GM12878 (cell line): ENCODE results near the gene UPF1. TPM values are rescaled to one million over a fixed set of nuclear protein-coding genes. Genes with fewer than 3 reads are reported as not detected.

Experiments
- ATF3 ChIP-seq: IDR thresholded peaks from 2 replicates; pipeline ENCODE4 v1.6.1; 2011; ENCODE audit warnings: low read depth, mild to moderate bottlenecking, low read length, moderate library complexity, borderline replicate concordance; ENCODE audit errors: extremely low read depth
- CTCF ChIP-seq, 3 experiments: IDR thresholded peaks in 2 of 3; conservative IDR thresholded peaks in 1 of 3; 2 replicates each; pipeline ENCODE4 v1.5.1; 2011; ENCODE audit warnings: low read depth in 3 of 3, low read length in 3 of 3, mild to moderate bottlenecking in 3 of 3, control low read depth in 2 of 3, moderate library complexity in 2 of 3, inconsistent platforms in 1 of 3, mixed read lengths in 1 of 3; ENCODE audit not compliant: control insufficient read depth in 2 of 3, insufficient read depth in 1 of 3; ENCODE audit errors: extremely low read depth in 1 of 3
- PRDM15 ChIP-seq: fragments of 450-650 bp; formaldehyde crosslinking; IDR thresholded peaks from 2 replicates; pipeline ENCODE4 v1.4.0; 2020; ENCODE audit warnings: mild to moderate bottlenecking, moderate library complexity
- polyA plus RNA-seq, 11 experiments: library from polyadenylated mRNA; depleted of rRNA in 4 of 11; unstranded in 6 of 11; stranded (reverse) in 5 of 11; fragments of >200 nt; fragmentation: Nextera tagmentation in 4 of 11; fragmentation: Illumina TruSeq in 1 of 11; extraction: Ambion mirVana in 4 of 11; extraction: Trizol in 1 of 11; gene quantifications; 1 replicate in 1 of 11; 2 replicates in 10 of 11; pipeline versions ENCODE4 v1.2.1 to v1.2.3, GENCODE V29; 2011 to 2016; ENCODE audit warnings: inconsistent platforms in 2 of 11, missing spikeins in 2 of 11, low read depth in 1 of 11
- total RNA-seq, 4 experiments: library from RNA; depleted of rRNA in 3 of 4; stranded (reverse); fragments of >200 nt in 3 of 4; fragmentation: Illumina TruSeq in 1 of 4; extraction: Trizol in 1 of 4; gene quantifications; 2 replicates each; pipeline versions ENCODE4 v1.2.1 to v1.2.3, GENCODE V29; 2013 to 2021

The UPF1 gene
- total and polyA plus RNA-seq, 10 of the 15 experiments (the other 5 are each of a cell fraction or from before 2014, with no cell fraction given) = 0.58 to 80.9 (median 18.7) TPM

- no peak for TF ChIP-seq ATF3
- no peak for TF ChIP-seq CTCF (IDR thresholded peaks at IDR 0.05 in 2 of 3, conservative IDR thresholded peaks at IDR 0.05 in 1 of 3; ENCODE audit: control insufficient read depth in 2 of 3, extremely low read depth in 1 of 3, insufficient read depth in 1 of 3, low read depth in 3 of 3, low read length in 3 of 3)
- TF ChIP-seq PRDM15 (CRISPR knock-in tag) = no peak
Observed at GRCh38 chr19:18861917-18862316, 30.2 kb downstream of the UPF1 start (continued).
